Right ventricle myocardium inferior (tissue), 1 donor: ENCODE results near the gene C22orf15. TPM values are rescaled to one million over a fixed set of nuclear protein-coding genes. Genes with fewer than 3 reads are reported as not detected.

Experiments used
- ATAC-seq: fragments of 200-7000 bp; cut with Tn5 transposase; one replicate; pipeline ENCODE4 v1.9.1; 2020; ENCODE audit warnings: mild to moderate bottlenecking, moderate library complexity
- DNase-seq: peaks from one replicate; pipeline ENCODE4 v3.0.0; 2021; ENCODE audit errors: missing footprints
- intact Hi-C: fragments of 100-400 bp; cut with DNase I; formaldehyde crosslinking; loops from one replicate; pipeline ENCODE4 v1.11.0; 2022
- total RNA-seq: library from RNA; stranded (reverse); fragmentation: NEBNext Ultra II Directional; extraction: Animal tissue kit (Norgen Biotek cat#: 25700); gene quantifications from one replicate; pipeline ENCODE4 v1.2.1, GENCODE V29; 2021
- donor health status: DM: no; HTN: yes; CAD: no; lungs with severe emphysema.

C22orf15 gene
- total RNA-seq, 1 donor from 2014 or later: not detected

DNA sequence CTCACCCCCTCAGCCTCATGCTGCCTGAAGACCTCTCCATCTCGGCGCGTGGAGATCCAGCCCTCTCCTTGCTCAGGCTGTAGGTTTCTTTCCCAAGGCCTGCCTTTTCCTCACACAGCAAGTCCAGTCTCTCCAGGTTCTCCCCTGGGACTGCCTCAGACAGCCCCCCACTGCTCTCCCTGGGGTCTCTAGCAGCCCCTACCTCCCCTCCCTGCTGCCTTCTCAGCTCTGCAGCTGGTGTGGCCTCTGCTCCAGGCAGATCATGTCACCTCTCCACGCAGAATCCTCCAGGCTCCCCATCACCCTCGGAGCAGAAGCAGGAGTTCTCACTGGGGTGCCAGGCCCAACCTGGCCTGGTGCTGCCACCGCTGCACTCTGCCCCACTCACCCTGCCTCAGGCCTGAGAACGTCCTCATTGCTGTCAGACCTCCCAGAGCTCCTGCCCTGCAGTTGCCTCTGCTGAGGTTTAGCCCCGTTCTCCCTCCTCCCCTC, 39.1 kb downstream of the C22orf15 start:
- DNase-seq (no peak), ATAC-seq (no peak)
- intact Hi-C loops: no loop called here

DNA sequence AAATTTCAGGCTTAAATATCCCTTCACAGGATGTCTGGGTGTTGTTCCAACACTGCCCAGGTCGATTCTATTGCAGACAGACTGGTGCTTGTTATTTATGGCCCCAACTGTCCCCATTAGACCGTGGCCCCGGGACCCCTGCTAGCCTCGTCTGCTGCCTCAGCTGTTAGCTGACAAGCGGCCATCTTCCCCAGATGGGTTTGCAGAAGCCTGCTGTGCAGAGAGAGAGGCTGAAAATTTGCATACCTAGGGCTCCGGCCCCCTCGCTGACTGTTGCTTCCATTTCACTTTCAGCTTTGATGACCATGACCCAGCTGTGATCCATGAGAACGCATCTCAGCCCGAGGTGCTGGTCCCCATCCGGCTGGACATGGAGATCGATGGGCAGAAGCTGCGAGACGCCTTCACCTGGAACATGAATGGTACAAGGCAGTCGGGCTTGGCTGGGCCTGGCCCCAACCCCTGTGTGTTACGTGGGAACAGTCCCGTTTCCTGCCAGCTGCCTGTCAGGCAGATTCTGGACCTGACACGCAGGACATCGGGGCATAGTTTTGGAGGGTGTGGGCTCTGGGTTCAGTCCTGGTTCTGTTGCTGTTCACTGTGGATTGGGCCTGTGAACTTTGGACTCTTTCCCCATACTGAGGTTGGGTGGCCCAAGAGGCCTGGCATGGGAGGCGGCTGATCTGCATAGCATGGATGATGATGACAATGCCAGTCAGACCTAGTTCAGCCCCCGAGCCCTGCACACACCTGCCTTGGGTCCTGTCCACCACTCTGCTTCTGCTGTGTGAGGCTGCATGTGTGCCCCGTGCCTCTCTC, 40.4 kb downstream of the C22orf15 start:
- ATAC-seq (no peak), DNase-seq (no peak)
- intact Hi-C loops: no loop called here

- DNase-seq (no peak), ATAC-seq (peak; percentile 51)
- intact Hi-C loops: no loop called here
Measured at GRCh38 chr22:23804781-23805291, 42.0 kb downstream of the C22orf15 start.

GRCh38 chr22:23806837-23807236, 44.0 kb downstream of the C22orf15 start:
- intact Hi-C loops: no loop called here
- DNase-seq: no peak
- no peak for ATAC-seq

- intact Hi-C loops: no loop called here
- DNase-seq (no peak), ATAC-seq (no peak)
Measured at GRCh38 chr22:23812378-23812777, 49.6 kb downstream of the C22orf15 start.

Other genes starting within 250 kb of the C22orf15 start
- not detected for gene IGLL1, start 182.7 kb upstream of the C22orf15 start, total RNA-seq
- not detected for gene DRICH1, start 130.7 kb upstream of the C22orf15 start, total RNA-seq
- gene RGL4, start 72.0 kb upstream of the C22orf15 start, total RNA-seq: not detected
- 3.2 TPM for gene ZNF70, start 11.9 kb upstream of the C22orf15 start, total RNA-seq
- 0.43 TPM for gene VPREB3, start 8.6 kb upstream of the C22orf15 start, total RNA-seq
- gene CHCHD10, start 5.0 kb downstream of the C22orf15 start, total RNA-seq: 1,642 TPM
- gene MMP11, start 9.9 kb downstream of the C22orf15 start, total RNA-seq: 28.0 TPM
- 52.5 TPM for gene SMARCB1, start 24.0 kb downstream of the C22orf15 start, total RNA-seq
- 3.1 TPM for gene DERL3, start 76.0 kb downstream of the C22orf15 start, total RNA-seq
- 20.3 TPM for gene SLC2A11, start 94.9 kb downstream of the C22orf15 start, total RNA-seq
- 272 TPM for gene MIF, start 131.4 kb downstream of the C22orf15 start, total RNA-seq
- 4.6 TPM for gene GSTT2B, start 198.2 kb downstream of the C22orf15 start, total RNA-seq
- gene DDTL, start 203.9 kb downstream of the C22orf15 start, total RNA-seq: 1.5 TPM
- gene DDT, start 211.5 kb downstream of the C22orf15 start, total RNA-seq: 139 TPM
- not detected for gene GSTT2, start 217.1 kb downstream of the C22orf15 start, total RNA-seq
- not detected for gene GSTT4, start 242.5 kb downstream of the C22orf15 start, total RNA-seq
- gene CABIN1, start 248.3 kb downstream of the C22orf15 start, total RNA-seq: 43.0 TPM